Vagina (tissue), 2 donors: ENCODE results near the gene PHKG1. TPM values are rescaled to one million over a fixed set of nuclear protein-coding genes. Genes with fewer than 3 reads are reported as not detected.
"Not testable (repeated sequence)": the region's sequence is repeated elsewhere in the genome, so short reads cannot be mapped to it uniquely, and the experiment has no call there.

Experiments used
- DNase-seq, 2 donors: peaks; one replicate each; pipeline ENCODE4 v3.0.0-alpha.2; 2017; ENCODE audit errors: extremely low spot score in 2 of 2
- H3K27ac ChIP-seq: fragments of 200-600 bp; sonication (generic); one replicate; pipeline ENCODE4 v1.5.1; 2019
- H3K27me3 ChIP-seq: fragments of 200-600 bp; sonication (generic); one replicate; pipeline ENCODE4 v1.5.1; 2019
- H3K36me3 ChIP-seq, 2 donors: fragments of 200-600 bp; sonication (generic); one replicate each; pipeline ENCODE4 v1.5.1; 2017 to 2019
- H3K4me1 ChIP-seq: fragments of 200-600 bp; sonication (generic); one replicate; pipeline ENCODE4 v1.5.1; 2019
- H3K4me3 ChIP-seq, 2 donors: fragments of 200-600 bp; sonication (generic); 1 replicate in 1 of 2; 2 replicates in 1 of 2; pipeline ENCODE4 v1.5.1; 2016 to 2019
- H3K9me3 ChIP-seq: fragments of 200-600 bp; sonication (generic); one replicate; pipeline ENCODE4 v1.5.1; 2019
- CTCF ChIP-seq, 3 experiments: fragments of 450-650 bp in 2 of 3; fragments of 200-600 bp in 1 of 3; sonication (generic) in 1 of 3; IDR thresholded peaks; one replicate each; pipeline ENCODE4 v1.5.1; 2017 to 2019; ENCODE audit warnings: antibody characterized with exemption in 3 of 3, mild to moderate bottlenecking in 2 of 3, moderate library complexity in 2 of 3
- POLR2A ChIP-seq, 2 donors: fragments of 450-650 bp; IDR thresholded peaks; one replicate each; pipeline ENCODE4 v1.6.1; 2017; ENCODE audit warnings: antibody characterized with exemption in 2 of 2, mild to moderate bottlenecking in 2 of 2, moderate library complexity in 2 of 2
- POLR2AphosphoS5 ChIP-seq, 2 donors: sonication (generic); formaldehyde crosslinking; IDR thresholded peaks; one replicate each; pipeline ENCODE4 v1.9.0; 2017; ENCODE audit warnings: antibody characterized with exemption in 2 of 2, mild to moderate bottlenecking in 2 of 2, low read depth in 1 of 2; ENCODE audit not compliant: insufficient read depth in 1 of 2
- intact Hi-C: fragments of 100-400 bp; cut with DNase I; formaldehyde crosslinking; loops from one replicate; pipeline ENCODE4 v1.15.1; 2023
- total RNA-seq: library from RNA; depleted of rRNA; stranded (reverse); fragments of >200 nt; gene quantifications from one replicate; pipeline ENCODE4 v1.2.3, GENCODE V29; 2016

PHKG1 gene
- total RNA-seq, 1 donor from 2014 or later = not detected

- no peak for TF ChIP-seq CTCF (IDR thresholded peaks at IDR 0.05)
- TF ChIP-seq POLR2AphosphoS5 (IDR thresholded peaks at IDR 0.05; ENCODE audit: insufficient read depth in 1 of 2, low read depth in 1 of 2) = no peak
- TF ChIP-seq POLR2A (IDR thresholded peaks at IDR 0.05) = no peak
- no peak overlapping the region for H3K27ac ChIP-seq
- intact Hi-C loops = loop anchor here (10.0 kb wide), 1 partner anchor 63 kb away; no protein-coding TSS in a partner anchor
Measured at GRCh38 chr7:56077681-56078080, 15.1 kb downstream of the PHKG1 start.

GRCh38 chr7:56074371-56074791 is 18.4 kb downstream of the PHKG1 start:
- DNase-seq = no peak
- intact Hi-C loops = loop anchor here (10.0 kb wide), 1 partner anchor 60 kb away; no protein-coding TSS in a partner anchor
- H3K27me3 ChIP-seq = no peaks in the 10 kb centered on the region
- peaks cover 12% of the 10 kb centered on the region for H3K4me1 ChIP-seq
- no peaks in the 10 kb centered on the region for H3K9me3 ChIP-seq
- TF ChIP-seq CTCF (IDR thresholded peaks at IDR 0.05) (peak; percentile 75 to 87 (median 81)), POLR2A (IDR thresholded peaks at IDR 0.05) (no peak), POLR2AphosphoS5 (IDR thresholded peaks at IDR 0.05; ENCODE audit: insufficient read depth in 1 of 2, low read depth in 1 of 2) (peak in 1 of 2 donors; percentile 44)
- H3K27ac ChIP-seq = no peak overlapping the region
- no peak overlapping the region for H3K4me3 ChIP-seq
- H3K36me3 ChIP-seq = peaks cover 0 to 45% of the 10 kb centered on the region in 2 donors

More at GRCh38 chr7:56077681-56078080, 15.1 kb downstream of the PHKG1 start:
- H3K4me1 ChIP-seq = peaks cover 26% of the 10 kb centered on the region
- no peak overlapping the region for H3K4me3 ChIP-seq
- DNase-seq = no peak
- H3K27me3 ChIP-seq = no peaks in the 10 kb centered on the region
- H3K36me3 ChIP-seq = peaks cover 0 to 21% of the 10 kb centered on the region in 2 donors
- H3K9me3 ChIP-seq = no peaks in the 10 kb centered on the region

GRCh38 chr7:56066376-56066775 is 26.4 kb downstream of the PHKG1 start:
- H3K36me3 ChIP-seq = peaks cover 0 to 34% of the 10 kb centered on the region in 2 donors
- H3K27me3 ChIP-seq, H3K4me1 ChIP-seq, H3K4me3 ChIP-seq, DNase-seq, H3K9me3 ChIP-seq, H3K27ac ChIP-seq, intact Hi-C loops: not testable (repeated sequence)

GRCh38 chr7:56063882-56064625 is 28.7 kb downstream of the PHKG1 start, which contains the start of gene SUMF2:
SUMF2 (plus strand) TSS chr7:56064286; CDS start chr7:56064312, 26 bp downstream.
- peaks cover 6% of the 10 kb centered on the region for H3K4me1 ChIP-seq
- peaks cover 0 to 35% of the 10 kb centered on the region in 2 donors for H3K36me3 ChIP-seq
- intact Hi-C loops = no loop called here
- no peaks in the 10 kb centered on the region for H3K27me3 ChIP-seq
- TF ChIP-seq POLR2AphosphoS5 (IDR thresholded peaks at IDR 0.05; ENCODE audit: insufficient read depth in 1 of 2, low read depth in 1 of 2) = peak; percentile 94 to 97
- peak in 1 of 3 experiments; percentile 17 for TF ChIP-seq CTCF (IDR thresholded peaks at IDR 0.05)
- TF ChIP-seq POLR2A (IDR thresholded peaks at IDR 0.05) = peak in 1 of 2 donors; percentile 93
- peak in 1 of 2 donors; percentile 92 for DNase-seq
- H3K4me3 ChIP-seq = peak within 1 kb of the TSS; percentile 91 to 93
- peak within 1 kb of the TSS; percentile 93 for H3K27ac ChIP-seq
- H3K9me3 ChIP-seq = no peaks in the 10 kb centered on the region

- H3K4me1 ChIP-seq = peaks cover 6% of the 10 kb centered on the region
- peaks cover 0 to 35% of the 10 kb centered on the region in 2 donors for H3K36me3 ChIP-seq
- H3K9me3 ChIP-seq = no peaks in the 10 kb centered on the region
- DNase-seq = no peak
- intact Hi-C loops = no loop called here
- H3K27ac ChIP-seq = peak overlapping the region; percentile 93
- TF ChIP-seq POLR2A (IDR thresholded peaks at IDR 0.05) (no peak), POLR2AphosphoS5 (IDR thresholded peaks at IDR 0.05; ENCODE audit: insufficient read depth in 1 of 2, low read depth in 1 of 2) (no peak), CTCF (IDR thresholded peaks at IDR 0.05) (no peak)
- peak overlapping the region in 1 of 2 donors; percentile 91 for H3K4me3 ChIP-seq
- H3K27me3 ChIP-seq = no peaks in the 10 kb centered on the region
Measured at GRCh38 chr7:56063500-56063881, 29.3 kb downstream of the PHKG1 start.
